Erythroblast (primary cell): Measurements from ENCODE around the gene PTH1R.

ENCODE experiments used
- GATA1 ChIP-seq: IDR thresholded peaks from 2 replicates; pipeline ENCODE4 v1.6.1; 2011; ENCODE audit warnings: low read depth, mild to moderate bottlenecking, control low read depth, low read length, moderate library complexity
- POLR2A ChIP-seq: IDR thresholded peaks from 2 replicates; pipeline ENCODE4 v1.6.1; 2011; ENCODE audit warnings: mild to moderate bottlenecking, low read length

DNA sequence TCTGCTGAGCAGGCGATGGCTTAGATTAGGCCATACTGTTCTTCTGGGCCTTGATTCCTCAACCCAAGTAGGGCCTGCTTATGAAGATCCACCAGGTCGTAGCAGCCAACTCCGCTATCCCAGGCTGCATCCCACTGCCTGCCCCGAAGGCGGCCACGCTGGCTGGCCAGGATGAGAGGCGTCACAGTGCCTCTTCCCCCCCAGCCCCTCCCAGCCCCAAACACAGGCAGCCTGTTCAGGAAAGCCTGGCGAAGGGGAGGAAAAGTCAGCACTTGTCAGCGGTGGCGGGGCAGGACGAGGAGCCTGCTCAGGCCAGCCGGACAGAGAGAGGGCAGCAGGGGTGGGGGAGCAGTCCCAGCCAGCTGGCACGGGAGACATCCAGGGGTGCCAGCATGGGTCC, 11.2 kb downstream of the PTH1R start:
- TF ChIP-seq POLR2A (no peak), GATA1 (no peak)
